B cell (primary cell): Measurements from ENCODE around the gene KCNMB2. TPM values are rescaled to one million over a fixed set of nuclear protein-coding genes. Genes with fewer than 3 reads are reported as not detected.

ENCODE experiments used
- ATAC-seq: fragments of 200-7000 bp; cut with Tn5 transposase; one replicate; pipeline ENCODE4 v1.10.0; 2021; ENCODE audit warnings: low read depth, mild to moderate bottlenecking, moderate number of reproducible peaks, moderate library complexity
- CTCF ChIA-PET: fragments of 350-600 bp; sonication (Branson Sonifier 250); formaldehyde crosslinking; loops from one replicate; lab custom pipeline; 2021; ENCODE audit warnings: antibody characterized with exemption, inconsistent platforms; lab: Charles Lee
- POLR2A ChIA-PET: fragments of 350-600 bp; sonication (Branson Sonifier 250); formaldehyde crosslinking; loops from one replicate; lab custom pipeline; 2021; ENCODE audit warnings: antibody characterized with exemption; lab: Charles Lee
- DNase-seq: peaks from one replicate; pipeline ENCODE4 v3.0.0; 2013
- H2AFZ ChIP-seq: 2 replicates; pipeline ENCODE4 v1.6.1; 2012; ENCODE audit warnings: mild to moderate bottlenecking, low read depth, low read length; ENCODE audit not compliant: insufficient read depth, poor library complexity, severe bottlenecking
- H3K27ac ChIP-seq, 2 donors: 1 replicate in 1 of 2; 2 replicates in 1 of 2; pipeline ENCODE4 v1.5.1; 2012 to 2013; ENCODE audit warnings: low read length in 2 of 2, mild to moderate bottlenecking in 2 of 2, moderate library complexity in 1 of 2
- H3K27me3 ChIP-seq, 4 experiments: fragments of 200-600 bp in 1 of 4; sonication (generic) in 1 of 4; replicated peaks in 1 of 4; 1 replicate in 2 of 4; 2 replicates in 2 of 4; pipeline versions ENCODE4 v1.6.1 to v1.7.0; 2013 to 2016; ENCODE audit warnings: low read length in 3 of 4, mild to moderate bottlenecking in 2 of 4, mixed read lengths in 1 of 4, moderate library complexity in 1 of 4; ENCODE audit not compliant: insufficient read depth in 4 of 4, control insufficient read depth in 3 of 4; ENCODE audit errors: control extremely low read depth in 1 of 4
- H3K36me3 ChIP-seq, 2 experiments: replicated peaks in 1 of 2; 1 replicate in 1 of 2; 2 replicates in 1 of 2; pipeline versions ENCODE4 v1.6.1 to v1.7.1; 2013; ENCODE audit warnings: low read length in 1 of 2; ENCODE audit not compliant: insufficient read depth in 2 of 2, control insufficient read depth in 1 of 2; ENCODE audit errors: control extremely low read depth in 1 of 2, extremely low read depth in 1 of 2
- H3K4me1 ChIP-seq, 2 donors: fragments of 200-600 bp in 1 of 2; sonication (generic) in 1 of 2; 1 replicate in 1 of 2; 2 replicates in 1 of 2; pipeline versions ENCODE4 v1.5.1 to v1.6.1; 2013 to 2017; ENCODE audit warnings: low read length in 2 of 2; ENCODE audit not compliant: control insufficient read depth in 2 of 2, insufficient read depth in 2 of 2
- H3K4me2 ChIP-seq: replicated peaks from 2 replicates; pipeline ENCODE3; 2012; ENCODE audit warnings: mild to moderate bottlenecking, low read depth, low read length; ENCODE audit not compliant: poor library complexity, severe bottlenecking
- H3K4me3 ChIP-seq, 5 experiments: fragments of 200-600 bp in 1 of 5; sonication (generic) in 1 of 5; 1 replicate in 3 of 5; 2 replicates in 2 of 5; pipeline versions ENCODE4 v1.5.1 to v1.7.0; 2011 to 2016; ENCODE audit warnings: low read length in 4 of 5, mild to moderate bottlenecking in 4 of 5, low read depth in 2 of 5, control low read depth in 1 of 5, moderate library complexity in 1 of 5; ENCODE audit not compliant: insufficient read depth in 1 of 5; ENCODE audit errors: control extremely low read depth in 1 of 5, extremely low read depth in 1 of 5
- H3K79me2 ChIP-seq: fragments of 200-600 bp; sonication (generic); one replicate; pipeline ENCODE4 v1.6.0; 2016; ENCODE audit warnings: low read length; ENCODE audit not compliant: control insufficient read depth, insufficient read depth
- H3K9ac ChIP-seq: fragments of 200-600 bp; sonication (generic); 2 replicates; pipeline ENCODE4 v1.6.1; 2017; ENCODE audit warnings: mild to moderate bottlenecking, low read length, moderate library complexity
- H3K9me3 ChIP-seq, 3 donors: one replicate each; pipeline versions ENCODE4 v1.6.1 to v1.7.1; 2013; ENCODE audit warnings: low read length in 2 of 3; ENCODE audit not compliant: control insufficient read depth in 2 of 3, insufficient read depth in 1 of 3; ENCODE audit errors: control extremely low read depth in 1 of 3
- H4K20me1 ChIP-seq: 2 replicates; pipeline ENCODE4 v1.6.0; 2012; ENCODE audit warnings: mild to moderate bottlenecking, low read length; ENCODE audit not compliant: insufficient read depth, control insufficient read depth, poor library complexity, severe bottlenecking
- H3K27ac Mint-ChIP-seq: one replicate; pipeline ENCODE4 v1.8.0; 2021; ENCODE audit warnings: mixed read lengths
- H3K27me3 Mint-ChIP-seq: one replicate; pipeline ENCODE4 v1.8.0; 2021; ENCODE audit warnings: mixed read lengths
- H3K4me1 Mint-ChIP-seq: one replicate; pipeline ENCODE4 v1.8.0; 2021; ENCODE audit warnings: mixed read lengths
- H3K4me3 Mint-ChIP-seq: one replicate; pipeline ENCODE4 v1.8.0; 2021; ENCODE audit warnings: mixed read lengths
- H3K9me3 Mint-ChIP-seq: one replicate; pipeline ENCODE4 v1.8.0; 2022; ENCODE audit warnings: mixed read lengths; ENCODE audit not compliant: insufficient read depth
- CTCF ChIP-seq: fragments of 200-600 bp; IDR thresholded peaks from one replicate; pipeline ENCODE4 v1.8.0; 2022; ENCODE audit warnings: antibody characterized with exemption, mild to moderate bottlenecking
- EZH2 ChIP-seq: IDR thresholded peaks from 2 replicates; pipeline ENCODE4 v1.6.1; 2012; ENCODE audit warnings: borderline replicate concordance, low read depth, mild to moderate bottlenecking, moderate library complexity, low read length; ENCODE audit not compliant: insufficient read depth, poor library complexity, severe bottlenecking
- WGBS: methylation state at CpG from one replicate; pipeline ENCODE4 v1.1.5; 2013; ENCODE audit warnings: missing lambda C conversion rate; ENCODE audit not compliant: insufficient coverage; 5-methylcytosine and 5-hydroxymethylcytosine counted together
- intact Hi-C: fragments of 100-400 bp; cut with micrococcal nuclease; formaldehyde crosslinking; loops from one replicate; pipeline ENCODE4 v1.10.0; 2022
- polyA plus RNA-seq: library from polyadenylated mRNA; depleted of rRNA; stranded (reverse); fragments of >200 nt; gene quantifications from 2 replicates; pipeline ENCODE4 v1.2.3, GENCODE V29; 2012
- total RNA-seq, 2 donors: library from RNA; stranded (reverse); fragments of 120-200 nt in 1 of 2; gene quantifications; 1 replicate in 1 of 2; 2 replicates in 1 of 2; pipeline versions ENCODE4 v1.2.3 to v1.2.4, GENCODE V29; 2013 to 2022

Gene KCNMB2
- total and polyA plus RNA-seq, 2 donors (not counting 1 experiment from before 2014, with no cell fraction given): not detected

- Histone ChIP-seq H3K4me2 (no peak overlapping the region), H3K4me1 (no peaks in the 10 kb centered on the region), H3K36me3 (no peaks in the 10 kb centered on the region), H4K20me1 (no peaks in the 10 kb centered on the region), H3K9ac (no peak overlapping the region), H3K27me3 (no peaks in the 10 kb centered on the region), H3K79me2 (no peaks in the 10 kb centered on the region), H2AFZ (no peak overlapping the region), H3K4me3 (no peak overlapping the region), H3K9me3 (peaks cover 0 to 2% (median 0%) of the 10 kb centered on the region in 3 donors), H3K27ac (no peak overlapping the region)
- intact Hi-C loops: no loop called here
- ATAC-seq (no peak), DNase-seq (no peak)
- peaks cover 7% of the 10 kb centered on the region for H3K9me3 Mint-ChIP-seq
- 60% methylated on average over 1 of the region's 3 CpGs for WGBS
- no peak overlapping the region for H3K27ac Mint-ChIP-seq
- no peaks in the 10 kb centered on the region for H3K27me3 Mint-ChIP-seq
- ChIA-PET POLR2A (no interaction called here), CTCF (no interaction called here)
- no peak overlapping the region for H3K4me3 Mint-ChIP-seq
- H3K4me1 Mint-ChIP-seq: peaks cover 1% of the 10 kb centered on the region
- TF ChIP-seq EZH2 (no peak), CTCF (no peak)
These were observed 143.8 kb downstream of the KCNMB2 start for GRCh38 chr3:178680037-178680436.

DNA sequence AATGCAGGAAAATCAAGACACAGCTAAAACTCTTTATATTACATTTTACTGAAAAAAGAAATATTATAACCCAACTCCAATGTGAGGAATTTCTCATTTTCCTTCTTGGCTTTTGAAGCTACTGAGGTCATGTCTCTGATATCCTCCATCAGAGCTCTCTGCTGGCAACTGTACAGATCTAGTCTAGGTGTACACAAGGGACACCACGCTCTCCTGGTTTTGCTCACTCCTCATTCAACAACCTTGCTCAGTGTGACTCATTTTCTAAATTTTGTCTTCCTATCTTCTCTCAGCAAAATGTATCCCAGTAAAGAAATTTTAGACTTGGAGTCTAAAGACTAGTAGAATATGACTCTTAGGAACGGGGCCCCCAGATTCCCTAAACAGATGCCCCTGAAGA lies 144.3 kb downstream of the KCNMB2 start:
- Histone ChIP-seq H3K27ac (no peak overlapping the region), H4K20me1 (no peaks in the 10 kb centered on the region), H3K79me2 (no peaks in the 10 kb centered on the region), H3K4me2 (no peak overlapping the region), H3K4me1 (no peaks in the 10 kb centered on the region), H3K4me3 (no peak overlapping the region), H3K9me3 (peaks cover 0 to 2% (median 0%) of the 10 kb centered on the region in 3 donors), H2AFZ (no peak overlapping the region), H3K9ac (no peak overlapping the region), H3K27me3 (no peaks in the 10 kb centered on the region), H3K36me3 (no peaks in the 10 kb centered on the region)
- ChIA-PET POLR2A (no interaction called here), CTCF (no interaction called here)
- peaks cover 7% of the 10 kb centered on the region for H3K9me3 Mint-ChIP-seq
- DNase-seq: no peak
- H3K4me3 Mint-ChIP-seq: no peak overlapping the region
- TF ChIP-seq EZH2 (no peak), CTCF (no peak)
- intact Hi-C loops: no loop called here
- no peaks in the 10 kb centered on the region for H3K27me3 Mint-ChIP-seq
- 57% methylated on average over 1 of the region's 2 CpGs for WGBS
- ATAC-seq: no peak
- peaks cover 1% of the 10 kb centered on the region for H3K4me1 Mint-ChIP-seq
- no peak overlapping the region for H3K27ac Mint-ChIP-seq
